ENCODE measurements around the gene PLCXD3. TPM values are rescaled to one million over a fixed set of nuclear protein-coding genes. Genes with fewer than 3 reads are reported as not detected.

Gene PLCXD3, protein sequence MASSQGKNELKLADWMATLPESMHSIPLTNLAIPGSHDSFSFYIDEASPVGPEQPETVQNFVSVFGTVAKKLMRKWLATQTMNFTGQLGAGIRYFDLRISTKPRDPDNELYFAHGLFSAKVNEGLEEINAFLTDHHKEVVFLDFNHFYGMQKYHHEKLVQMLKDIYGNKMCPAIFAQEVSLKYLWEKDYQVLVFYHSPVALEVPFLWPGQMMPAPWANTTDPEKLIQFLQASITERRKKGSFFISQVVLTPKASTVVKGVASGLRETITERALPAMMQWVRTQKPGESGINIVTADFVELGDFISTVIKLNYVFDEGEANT
- 1 to 10 TPM; 1.1 to 3.5 TPM for total RNA-seq

DNA sequence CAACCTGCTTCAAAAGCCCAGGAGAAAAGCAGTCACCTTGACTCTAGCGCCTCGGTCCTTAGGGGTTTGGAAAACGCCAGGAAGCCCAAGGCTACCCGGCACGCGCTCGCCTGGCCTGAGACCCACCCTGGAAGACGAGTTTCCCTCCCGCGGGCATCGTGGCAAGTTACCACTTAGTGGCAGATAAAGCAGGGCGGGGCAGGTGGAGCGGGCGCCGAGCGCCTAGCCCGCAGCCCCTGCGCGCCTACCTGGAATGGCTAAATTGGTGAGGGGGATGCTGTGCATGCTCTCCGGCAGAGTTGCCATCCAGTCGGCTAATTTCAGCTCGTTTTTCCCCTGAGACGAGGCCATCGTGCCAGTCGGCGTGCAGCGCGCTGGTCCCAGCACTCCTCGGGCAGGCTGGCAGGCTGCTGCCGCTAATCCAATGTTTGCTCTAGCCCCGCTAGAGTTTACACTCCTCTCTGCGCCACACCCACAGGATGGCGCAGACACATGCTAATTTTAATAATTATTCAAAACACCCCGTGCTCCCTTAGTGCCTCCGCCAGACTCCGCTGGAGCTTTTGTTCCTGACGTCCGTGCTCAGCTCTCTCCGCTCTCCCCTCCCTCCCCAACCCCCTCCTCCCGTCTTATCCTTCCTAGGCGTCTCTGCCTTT, at the start of gene PLCXD3:
Gene PLCXD3 (minus strand): TSS at position 426 of the 656 bp plus-strand sequence. CDS start 75 bp downstream, at position 351.
- H3K9me3 ChIP-seq, result no peaks in the 10 kb centered on the region
- DNase-seq (ENCODE audit: low spot score), result no peak
- H3K4me1 ChIP-seq (replicated peaks), result no peaks in the 10 kb centered on the region
- no peaks in the 10 kb centered on the region for H3K27me3 ChIP-seq (replicated peaks; ENCODE audit: insufficient read depth)
- TF ChIP-seq POLR2A (IDR thresholded peaks at IDR 0.05) (no peak), POLR2AphosphoS5 (IDR thresholded peaks at IDR 0.05) (no peak)
- TF ChIP-seq, protein P1, sequence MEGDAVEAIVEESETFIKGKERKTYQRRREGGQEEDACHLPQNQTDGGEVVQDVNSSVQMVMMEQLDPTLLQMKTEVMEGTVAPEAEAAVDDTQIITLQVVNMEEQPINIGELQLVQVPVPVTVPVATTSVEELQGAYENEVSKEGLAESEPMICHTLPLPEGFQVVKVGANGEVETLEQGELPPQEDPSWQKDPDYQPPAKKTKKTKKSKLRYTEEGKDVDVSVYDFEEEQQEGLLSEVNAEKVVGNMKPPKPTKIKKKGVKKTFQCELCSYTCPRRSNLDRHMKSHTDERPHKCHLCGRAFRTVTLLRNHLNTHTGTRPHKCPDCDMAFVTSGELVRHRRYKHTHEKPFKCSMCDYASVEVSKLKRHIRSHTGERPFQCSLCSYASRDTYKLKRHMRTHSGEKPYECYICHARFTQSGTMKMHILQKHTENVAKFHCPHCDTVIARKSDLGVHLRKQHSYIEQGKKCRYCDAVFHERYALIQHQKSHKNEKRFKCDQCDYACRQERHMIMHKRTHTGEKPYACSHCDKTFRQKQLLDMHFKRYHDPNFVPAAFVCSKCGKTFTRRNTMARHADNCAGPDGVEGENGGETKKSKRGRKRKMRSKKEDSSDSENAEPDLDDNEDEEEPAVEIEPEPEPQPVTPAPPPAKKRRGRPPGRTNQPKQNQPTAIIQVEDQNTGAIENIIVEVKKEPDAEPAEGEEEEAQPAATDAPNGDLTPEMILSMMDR (IDR thresholded peaks at IDR 0.05), result no peak
- WGBS, result 2% methylated on average over 41 of the region's 41 CpGs
- peak within 1 kb of the TSS; percentile 10 to 21 for H3K4me3 ChIP-seq
- H3K27ac ChIP-seq, result no peak within 1 kb of the TSS
- no peaks in the 10 kb centered on the region for H3K36me3 ChIP-seq
- intact Hi-C loops (cut with DNase I), result no loop called here

DNA sequence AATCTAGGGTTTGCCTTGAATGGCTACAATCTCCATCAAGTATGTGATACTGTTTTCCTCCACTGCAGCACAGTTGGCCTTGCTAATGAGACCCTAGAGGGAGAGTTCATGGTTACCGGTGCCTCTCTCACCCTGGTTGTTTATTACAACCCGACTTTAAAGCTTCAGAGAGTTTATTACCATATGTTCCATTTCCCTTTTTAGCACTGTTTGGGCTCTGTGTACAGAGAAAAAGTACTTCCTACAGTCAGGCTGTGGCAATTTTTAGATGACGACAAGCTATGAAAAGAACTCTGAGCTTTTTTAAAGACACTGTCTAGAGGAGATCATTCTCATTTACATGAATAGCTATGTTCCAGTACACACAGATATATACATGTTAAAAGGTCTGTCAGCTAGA, 48.8 kb upstream of the PLCXD3 start:
- Histone ChIP-seq H3K4me1 (replicated peaks) (no peaks in the 10 kb centered on the region), H3K4me3 (no peak overlapping the region), H3K36me3 (no peaks in the 10 kb centered on the region), H3K9me3 (no peaks in the 10 kb centered on the region), H3K27me3 (replicated peaks; ENCODE audit: insufficient read depth) (no peaks in the 10 kb centered on the region), H3K27ac (no peak overlapping the region)
- no peak for DNase-seq (ENCODE audit: low spot score)
- WGBS, result 19% methylated on average over 3 of the region's 3 CpGs
- TF ChIP-seq POLR2AphosphoS5 (IDR thresholded peaks at IDR 0.05), result no peak
- TF ChIP-seq, protein P1 (IDR thresholded peaks at IDR 0.05), result no peak
- no peak for TF ChIP-seq POLR2A (IDR thresholded peaks at IDR 0.05)
- intact Hi-C loops (cut with DNase I), result no loop called here

DNA sequence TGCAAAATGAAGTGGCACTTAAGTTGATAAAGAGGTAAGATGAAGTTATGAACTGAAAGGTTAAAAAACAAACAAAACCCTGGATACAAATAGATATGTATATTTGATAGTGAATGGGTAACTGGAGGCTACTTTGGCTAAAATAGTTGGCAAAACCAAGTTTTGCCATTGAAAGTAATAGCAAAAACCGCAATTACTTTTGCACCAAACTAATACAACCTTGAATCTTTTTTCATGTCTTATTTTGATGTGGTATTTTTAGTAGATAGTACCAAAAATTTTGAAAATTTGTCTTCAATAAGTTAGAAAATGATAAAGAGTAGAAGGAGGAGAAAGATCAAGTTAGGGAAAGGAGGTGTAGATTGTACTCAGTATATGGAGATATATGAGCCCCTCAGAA, 47.9 kb upstream of the PLCXD3 start:
- no peak for DNase-seq (ENCODE audit: low spot score)
- intact Hi-C loops (cut with DNase I), result no loop called here

DNA sequence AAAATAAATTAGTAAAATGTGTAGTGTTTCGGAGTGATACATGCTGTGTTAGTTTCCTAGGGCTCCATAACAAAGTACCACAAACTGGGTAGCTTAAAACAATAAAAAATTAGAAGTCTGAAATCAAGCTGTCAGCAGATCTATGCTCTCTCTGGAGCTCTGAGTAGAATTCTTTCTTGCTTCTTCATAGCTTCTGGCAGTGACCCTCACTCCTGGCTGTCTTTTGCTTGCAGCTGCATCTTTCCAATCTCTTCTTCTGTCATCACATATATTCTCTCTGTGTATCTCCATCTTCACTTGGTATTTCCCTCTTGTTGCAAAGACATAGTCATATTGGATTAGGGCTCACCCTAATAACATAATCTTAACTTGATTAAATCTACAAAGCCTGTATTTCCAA, 37.6 kb upstream of the PLCXD3 start:
- TF ChIP-seq POLR2AphosphoS5 (IDR thresholded peaks at IDR 0.05) (no peak), POLR2A (IDR thresholded peaks at IDR 0.05) (no peak)
- TF ChIP-seq, protein P1 (IDR thresholded peaks at IDR 0.05), result no peak
- Histone ChIP-seq H3K27ac (no peak overlapping the region), H3K4me3 (no peak overlapping the region), H3K9me3 (no peaks in the 10 kb centered on the region), H3K36me3 (no peaks in the 10 kb centered on the region), H3K27me3 (replicated peaks; ENCODE audit: insufficient read depth) (no peaks in the 10 kb centered on the region), H3K4me1 (replicated peaks) (no peaks in the 10 kb centered on the region)
- intact Hi-C loops (cut with DNase I), result no loop called here
- DNase-seq (ENCODE audit: low spot score), result no peak
- 66% methylated on average over 1 of the region's 1 CpG for WGBS

More for the DNA sequence above, 47.9 kb upstream of the PLCXD3 start:
- no peaks in the 10 kb centered on the region for H3K27me3 ChIP-seq (replicated peaks; ENCODE audit: insufficient read depth)
- no peak overlapping the region for H3K27ac ChIP-seq
- WGBS, result 81% methylated on average over 1 of the region's 1 CpG
- H3K9me3 ChIP-seq, result no peaks in the 10 kb centered on the region
- H3K4me3 ChIP-seq, result no peak overlapping the region
- no peaks in the 10 kb centered on the region for H3K4me1 ChIP-seq (replicated peaks)
- H3K36me3 ChIP-seq, result no peaks in the 10 kb centered on the region
- no peak for TF ChIP-seq POLR2A (IDR thresholded peaks at IDR 0.05)
- no peak for TF ChIP-seq POLR2AphosphoS5 (IDR thresholded peaks at IDR 0.05)
- TF ChIP-seq, protein P1 (IDR thresholded peaks at IDR 0.05), result no peak

DNA sequence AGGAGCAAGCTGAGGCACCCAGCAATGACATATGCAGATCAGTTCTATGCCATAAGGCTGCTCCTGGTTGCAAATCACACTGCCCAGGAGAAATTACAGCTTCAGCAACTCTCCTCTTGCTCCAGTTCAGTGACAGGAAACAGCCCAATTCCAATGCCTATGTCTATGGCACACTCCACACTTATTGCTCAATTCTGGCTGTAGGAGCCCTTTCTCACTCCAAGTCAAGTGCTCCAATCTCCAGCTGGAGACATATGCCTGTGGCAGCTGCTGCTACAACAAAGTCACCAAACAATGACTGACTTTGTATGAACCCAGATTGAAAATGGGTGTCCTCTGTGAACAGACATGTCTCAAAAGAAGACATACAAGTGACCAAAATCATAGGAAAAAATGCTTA, 31.8 kb upstream of the PLCXD3 start:
- Histone ChIP-seq H3K4me1 (replicated peaks) (no peaks in the 10 kb centered on the region), H3K27me3 (replicated peaks; ENCODE audit: insufficient read depth) (no peaks in the 10 kb centered on the region), H3K27ac (no peak overlapping the region), H3K36me3 (no peaks in the 10 kb centered on the region), H3K9me3 (no peaks in the 10 kb centered on the region), H3K4me3 (no peak overlapping the region)
- TF ChIP-seq, protein P1 (IDR thresholded peaks at IDR 0.05), result no peak
- TF ChIP-seq POLR2AphosphoS5 (IDR thresholded peaks at IDR 0.05) (no peak), POLR2A (IDR thresholded peaks at IDR 0.05) (no peak)
- no peak for DNase-seq (ENCODE audit: low spot score)
- intact Hi-C loops (cut with DNase I), result no loop called here

Measured in prostate gland (tissue), 2 donors.